ENCODE measurements around the gene TBC1D8. TPM values are rescaled to one million over a fixed set of nuclear protein-coding genes. Genes with fewer than 3 reads are reported as not detected.

TBC1D8 gene
- total and polyA plus RNA-seq, 4 donors = 10.4 to 38.6 (median 13.4) TPM

GRCh38 chr2:101197215-101197745 is 46.1 kb upstream of the TBC1D8 start:
- H3K9me3 ChIP-seq (ENCODE audit: control insufficient read depth in 4 of 4, low read length in 3 of 4) = no peaks in the 10 kb centered on the region
- H3K27ac ChIP-seq (ENCODE audit: low read depth in 1 of 2, low read length in 2 of 2) = no peak overlapping the region
- H3K4me1 ChIP-seq (ENCODE audit: control insufficient read depth in 4 of 4, insufficient read depth in 4 of 4, low read length in 3 of 4) = no peaks in the 10 kb centered on the region
- TF ChIP-seq CTCF (IDR thresholded peaks at IDR 0.05; ENCODE audit: low read depth, low read length, missing input control) = peak; percentile 19
- no peak for TF ChIP-seq YY1 (IDR thresholded peaks at IDR 0.05)
- TF ChIP-seq RXRA (IDR thresholded peaks at IDR 0.05) = no peak
- no peak for TF ChIP-seq JUND (IDR thresholded peaks at IDR 0.05)
- TF ChIP-seq RAD21 (IDR thresholded peaks at IDR 0.05) = peak; percentile 45 to 62
- TF ChIP-seq MAX (IDR thresholded peaks at IDR 0.05) = no peak
- DNase-seq (ENCODE audit: low spot score) = no peak
- 66% methylated on average over 1 of the region's 1 CpG for WGBS
- H3K27me3 ChIP-seq (ENCODE audit: control insufficient read depth in 4 of 4, insufficient read depth in 4 of 4, low read length in 3 of 4) = no peaks in the 10 kb centered on the region
- no peaks in the 10 kb centered on the region for H3K36me3 ChIP-seq (ENCODE audit: control insufficient read depth in 4 of 4, insufficient read depth in 3 of 4, low read depth in 1 of 4, low read length in 3 of 4)
- no peak overlapping the region for H3K4me3 ChIP-seq (ENCODE audit: low read depth in 1 of 3, low read length in 3 of 3)
- H3K9ac ChIP-seq (ENCODE audit: low read depth in 1 of 2, low read length in 2 of 2) = no peak overlapping the region

- Histone ChIP-seq H3K27me3 (ENCODE audit: control insufficient read depth in 4 of 4, insufficient read depth in 4 of 4, low read length in 3 of 4) (no peaks in the 10 kb centered on the region), H3K9ac (ENCODE audit: low read depth in 1 of 2, low read length in 2 of 2) (no peak overlapping the region), H3K4me3 (ENCODE audit: low read depth in 1 of 3, low read length in 3 of 3) (no peak overlapping the region), H3K9me3 (ENCODE audit: control insufficient read depth in 4 of 4, low read length in 3 of 4) (no peaks in the 10 kb centered on the region), H3K4me1 (ENCODE audit: control insufficient read depth in 4 of 4, insufficient read depth in 4 of 4, low read length in 3 of 4) (no peaks in the 10 kb centered on the region), H3K27ac (ENCODE audit: low read depth in 1 of 2, low read length in 2 of 2) (no peak overlapping the region), H3K36me3 (ENCODE audit: control insufficient read depth in 4 of 4, insufficient read depth in 3 of 4, low read depth in 1 of 4, low read length in 3 of 4) (no peaks in the 10 kb centered on the region)
- WGBS = 72% methylated on average over 9 of the region's 9 CpGs
- DNase-seq (ENCODE audit: low spot score) = no peak
- TF ChIP-seq JUND (IDR thresholded peaks at IDR 0.05) = no peak
- TF ChIP-seq SP1 (IDR thresholded peaks at IDR 0.05) = no peak
- no peak for TF ChIP-seq HNF4G (IDR thresholded peaks at IDR 0.05)
- TF ChIP-seq HNF4A (conservative IDR thresholded peaks at IDR 0.05) = peak; percentile 8 to 28
- no peak for TF ChIP-seq EGR1 (IDR thresholded peaks at IDR 0.05; ENCODE audit: low read depth in 2 of 2)
- peak; percentile 33 to 43 for TF ChIP-seq RAD21 (IDR thresholded peaks at IDR 0.05)
These were observed 44.9 kb upstream of the TBC1D8 start for GRCh38 chr2:101195871-101196661.

- Histone ChIP-seq H3K9me3 (ENCODE audit: control insufficient read depth in 4 of 4, low read length in 3 of 4) (no peaks in the 10 kb centered on the region), H3K27ac (ENCODE audit: low read depth in 1 of 2, low read length in 2 of 2) (no peak overlapping the region), H3K9ac (ENCODE audit: low read depth in 1 of 2, low read length in 2 of 2) (no peak overlapping the region), H3K4me1 (ENCODE audit: control insufficient read depth in 4 of 4, insufficient read depth in 4 of 4, low read length in 3 of 4) (no peaks in the 10 kb centered on the region), H3K36me3 (ENCODE audit: control insufficient read depth in 4 of 4, insufficient read depth in 3 of 4, low read depth in 1 of 4, low read length in 3 of 4) (no peaks in the 10 kb centered on the region), H3K27me3 (ENCODE audit: control insufficient read depth in 4 of 4, insufficient read depth in 4 of 4, low read length in 3 of 4) (no peaks in the 10 kb centered on the region), H3K4me3 (ENCODE audit: low read depth in 1 of 3, low read length in 3 of 3) (no peak overlapping the region)
- WGBS = 95% methylated on average over 11 of the region's 11 CpGs
- no peak for DNase-seq (ENCODE audit: low spot score)
- no peak for TF ChIP-seq NR2F2 (IDR thresholded peaks at IDR 0.05)
These were observed 41.9 kb upstream of the TBC1D8 start for GRCh38 chr2:101193033-101193626.
